Stimulated activated CD4-positive, alpha-beta T cell treated with anti-CD3 and anti-CD28 coated beads, Interleukin-15, amount 100 ng/mL, for 1 hour (primary cell): ENCODE measurements around the gene SNX25.
"Not testable (repeated sequence)": the region's sequence is repeated elsewhere in the genome, so short reads cannot be mapped to it uniquely, and the experiment has no call there.

Experiments
- DNase-seq, 2 donors: peaks; one replicate each; pipeline ENCODE4 v3.0.0-alpha.2; 2020; ENCODE audit warnings: low read depth in 1 of 2, low spot score in 1 of 2

SNX25 gene

GRCh38 chr4:185204238-185204910, 5.0 kb upstream of the SNX25 start:
- no peak for DNase-seq

- DNase-seq, result not testable (repeated sequence)
These were observed 4.3 kb upstream of the SNX25 start for GRCh38 chr4:185205073-185205472.

GRCh38 chr4:185205697-185206342, 3.6 kb upstream of the SNX25 start:
- DNase-seq, result no peak

- DNase-seq, result no peak
These were observed 1.9 kb upstream of the SNX25 start for GRCh38 chr4:185207466-185207865.

- DNase-seq, result not testable (repeated sequence)
These were observed 379 bp downstream of the SNX25 start for GRCh38 chr4:185209852-185210101.

- DNase-seq, result peak; percentile 13 to 27
These were observed 944 bp downstream of the SNX25 start for GRCh38 chr4:185210102-185210981.

- no peak for DNase-seq
These were observed 1.6 kb downstream of the SNX25 start for GRCh38 chr4:185211035-185211434.

- DNase-seq, result no peak
These were observed 2.2 kb downstream of the SNX25 start for GRCh38 chr4:185211641-185212040.

- DNase-seq, result no peak
These were observed 3.2 kb downstream of the SNX25 start for GRCh38 chr4:185212581-185212980.

GRCh38 chr4:185213877-185214276, 4.5 kb downstream of the SNX25 start:
- no peak for DNase-seq

GRCh38 chr4:185215261-185215660, 5.9 kb downstream of the SNX25 start:
- no peak for DNase-seq

GRCh38 chr4:185217408-185217975, 8.1 kb downstream of the SNX25 start:
- no peak for DNase-seq

GRCh38 chr4:185218312-185218711, 8.9 kb downstream of the SNX25 start:
- DNase-seq, result no peak

- DNase-seq, result no peak
These were observed 10.3 kb downstream of the SNX25 start for GRCh38 chr4:185219551-185220344.

- no peak for DNase-seq
These were observed 12.1 kb downstream of the SNX25 start for GRCh38 chr4:185221491-185221890.

GRCh38 chr4:185221912-185222311, 12.5 kb downstream of the SNX25 start:
- no peak for DNase-seq

- no peak for DNase-seq
These were observed 13.2 kb downstream of the SNX25 start for GRCh38 chr4:185222598-185222997.

- no peak for DNase-seq
These were observed 15.2 kb downstream of the SNX25 start for GRCh38 chr4:185224597-185224996.

- no peak for DNase-seq
These were observed 16.5 kb downstream of the SNX25 start for GRCh38 chr4:185225940-185226339.

GRCh38 chr4:185227131-185227551, 17.7 kb downstream of the SNX25 start:
- no peak for DNase-seq

GRCh38 chr4:185227713-185228278, 18.4 kb downstream of the SNX25 start:
- DNase-seq, result no peak
